ENCODE data around the gene EEFSEC. TPM values are rescaled to one million over a fixed set of nuclear protein-coding genes. Genes with fewer than 3 reads are reported as not detected.

The EEFSEC gene
- total RNA-seq, 1 donor: 8.0 TPM

- H3K27me3 ChIP-seq (ENCODE audit: insufficient read depth, low read length): peaks cover 24% of the 10 kb centered on the region
- no peaks in the 10 kb centered on the region for H3K4me1 ChIP-seq (ENCODE audit: insufficient read depth, low read length)
- H3K9me3 ChIP-seq (ENCODE audit: low read depth, low read length): no peaks in the 10 kb centered on the region
- no peak overlapping the region for H3K4me3 ChIP-seq (ENCODE audit: low read length)
Measured at GRCh38 chr3:128435561-128435960, 282.3 kb downstream of the EEFSEC start.

GRCh38 chr3:128436214-128436613 is 282.9 kb downstream of the EEFSEC start:
- Histone ChIP-seq H3K4me1 (ENCODE audit: insufficient read depth, low read length) (no peaks in the 10 kb centered on the region), H3K9me3 (ENCODE audit: low read depth, low read length) (no peaks in the 10 kb centered on the region), H3K27me3 (ENCODE audit: insufficient read depth, low read length) (peaks cover 24% of the 10 kb centered on the region), H3K4me3 (ENCODE audit: low read length) (no peak overlapping the region)

- Histone ChIP-seq H3K9me3 (ENCODE audit: low read depth, low read length) (no peaks in the 10 kb centered on the region), H3K4me3 (ENCODE audit: low read length) (no peak overlapping the region), H3K27me3 (ENCODE audit: insufficient read depth, low read length) (peaks cover 6% of the 10 kb centered on the region), H3K4me1 (ENCODE audit: insufficient read depth, low read length) (no peaks in the 10 kb centered on the region)
Measured at GRCh38 chr3:128438488-128439072, 285.3 kb downstream of the EEFSEC start.

GRCh38 chr3:128439226-128439625 is 285.9 kb downstream of the EEFSEC start:
- no peak overlapping the region for H3K4me3 ChIP-seq (ENCODE audit: low read length)
- no peaks in the 10 kb centered on the region for H3K4me1 ChIP-seq (ENCODE audit: insufficient read depth, low read length)

GRCh38 chr3:128442070-128442469 is 288.8 kb downstream of the EEFSEC start:
- Histone ChIP-seq H3K9me3 (ENCODE audit: low read depth, low read length) (no peaks in the 10 kb centered on the region), H3K4me1 (ENCODE audit: insufficient read depth, low read length) (no peaks in the 10 kb centered on the region), H3K27me3 (ENCODE audit: insufficient read depth, low read length) (no peaks in the 10 kb centered on the region), H3K4me3 (ENCODE audit: low read length) (no peak overlapping the region)

More at GRCh38 chr3:128439226-128439625, 285.9 kb downstream of the EEFSEC start:
- Histone ChIP-seq H3K27me3 (ENCODE audit: insufficient read depth, low read length) (no peaks in the 10 kb centered on the region), H3K9me3 (ENCODE audit: low read depth, low read length) (no peaks in the 10 kb centered on the region)

GRCh38 chr3:128442949-128443348 is 289.7 kb downstream of the EEFSEC start:
- Histone ChIP-seq H3K27me3 (ENCODE audit: insufficient read depth, low read length) (no peaks in the 10 kb centered on the region), H3K4me1 (ENCODE audit: insufficient read depth, low read length) (no peaks in the 10 kb centered on the region), H3K4me3 (ENCODE audit: low read length) (no peak overlapping the region), H3K9me3 (ENCODE audit: low read depth, low read length) (no peaks in the 10 kb centered on the region)

- H3K27me3 ChIP-seq (ENCODE audit: insufficient read depth, low read length): no peaks in the 10 kb centered on the region
- no peak overlapping the region for H3K4me3 ChIP-seq (ENCODE audit: low read length)
- H3K4me1 ChIP-seq (ENCODE audit: insufficient read depth, low read length): no peaks in the 10 kb centered on the region
- no peaks in the 10 kb centered on the region for H3K9me3 ChIP-seq (ENCODE audit: low read depth, low read length)
Measured at GRCh38 chr3:128443771-128444170, 290.5 kb downstream of the EEFSEC start.

GRCh38 chr3:128445357-128445756 is 292.1 kb downstream of the EEFSEC start:
- no peaks in the 10 kb centered on the region for H3K9me3 ChIP-seq (ENCODE audit: low read depth, low read length)
- H3K27me3 ChIP-seq (ENCODE audit: insufficient read depth, low read length): no peaks in the 10 kb centered on the region
- no peak overlapping the region for H3K4me3 ChIP-seq (ENCODE audit: low read length)
- no peaks in the 10 kb centered on the region for H3K4me1 ChIP-seq (ENCODE audit: insufficient read depth, low read length)

GRCh38 chr3:128446821-128447220 is 293.5 kb downstream of the EEFSEC start:
- Histone ChIP-seq H3K4me3 (ENCODE audit: low read length) (no peak overlapping the region), H3K27me3 (ENCODE audit: insufficient read depth, low read length) (no peaks in the 10 kb centered on the region), H3K4me1 (ENCODE audit: insufficient read depth, low read length) (no peaks in the 10 kb centered on the region), H3K9me3 (ENCODE audit: low read depth, low read length) (no peaks in the 10 kb centered on the region)

GRCh38 chr3:128447561-128448013 is 294.3 kb downstream of the EEFSEC start:
- no peaks in the 10 kb centered on the region for H3K4me1 ChIP-seq (ENCODE audit: insufficient read depth, low read length)
- no peaks in the 10 kb centered on the region for H3K9me3 ChIP-seq (ENCODE audit: low read depth, low read length)
- H3K27me3 ChIP-seq (ENCODE audit: insufficient read depth, low read length): no peaks in the 10 kb centered on the region
- H3K4me3 ChIP-seq (ENCODE audit: low read length): no peak overlapping the region

- no peaks in the 10 kb centered on the region for H3K27me3 ChIP-seq (ENCODE audit: insufficient read depth, low read length)
- H3K4me1 ChIP-seq (ENCODE audit: insufficient read depth, low read length): no peaks in the 10 kb centered on the region
- H3K4me3 ChIP-seq (ENCODE audit: low read length): no peak overlapping the region
- H3K9me3 ChIP-seq (ENCODE audit: low read depth, low read length): no peaks in the 10 kb centered on the region
Measured at GRCh38 chr3:128448491-128448890, 295.2 kb downstream of the EEFSEC start.

GRCh38 chr3:128449111-128449638 is 295.9 kb downstream of the EEFSEC start:
- Histone ChIP-seq H3K27me3 (ENCODE audit: insufficient read depth, low read length) (peaks cover 5% of the 10 kb centered on the region), H3K4me3 (ENCODE audit: low read length) (no peak overlapping the region), H3K4me1 (ENCODE audit: insufficient read depth, low read length) (no peaks in the 10 kb centered on the region), H3K9me3 (ENCODE audit: low read depth, low read length) (no peaks in the 10 kb centered on the region)

GRCh38 chr3:128452120-128452519 is 298.8 kb downstream of the EEFSEC start:
- Histone ChIP-seq H3K9me3 (ENCODE audit: low read depth, low read length) (no peaks in the 10 kb centered on the region), H3K27me3 (ENCODE audit: insufficient read depth, low read length) (peaks cover 5% of the 10 kb centered on the region), H3K4me3 (ENCODE audit: low read length) (no peak overlapping the region), H3K4me1 (ENCODE audit: insufficient read depth, low read length) (no peaks in the 10 kb centered on the region)

GRCh38 chr3:128452678-128453275 is 299.5 kb downstream of the EEFSEC start:
- Histone ChIP-seq H3K4me3 (ENCODE audit: low read length) (no peak overlapping the region), H3K9me3 (ENCODE audit: low read depth, low read length) (no peaks in the 10 kb centered on the region), H3K27me3 (ENCODE audit: insufficient read depth, low read length) (peaks cover 5% of the 10 kb centered on the region), H3K4me1 (ENCODE audit: insufficient read depth, low read length) (no peaks in the 10 kb centered on the region)

GRCh38 chr3:128453501-128454309 is 300.4 kb downstream of the EEFSEC start:
- Histone ChIP-seq H3K9me3 (ENCODE audit: low read depth, low read length) (no peaks in the 10 kb centered on the region), H3K4me1 (ENCODE audit: insufficient read depth, low read length) (no peaks in the 10 kb centered on the region), H3K4me3 (ENCODE audit: low read length) (no peak overlapping the region), H3K27me3 (ENCODE audit: insufficient read depth, low read length) (peaks cover 5% of the 10 kb centered on the region)
